ENCODE results near the gene CLEC14A.

Gene CLEC14A

GRCh38 chr14:38255673-38256532, at the start of gene CLEC14A:
Gene CLEC14A, minus strand, starts transcription at chr14:38256093. Its CDS starts 71 bp downstream, at chr14:38256022.
- in situ Hi-C loops (cut with MboI; ENCODE audit: low sequenced_read_pairs), result no loop called here

DNA sequence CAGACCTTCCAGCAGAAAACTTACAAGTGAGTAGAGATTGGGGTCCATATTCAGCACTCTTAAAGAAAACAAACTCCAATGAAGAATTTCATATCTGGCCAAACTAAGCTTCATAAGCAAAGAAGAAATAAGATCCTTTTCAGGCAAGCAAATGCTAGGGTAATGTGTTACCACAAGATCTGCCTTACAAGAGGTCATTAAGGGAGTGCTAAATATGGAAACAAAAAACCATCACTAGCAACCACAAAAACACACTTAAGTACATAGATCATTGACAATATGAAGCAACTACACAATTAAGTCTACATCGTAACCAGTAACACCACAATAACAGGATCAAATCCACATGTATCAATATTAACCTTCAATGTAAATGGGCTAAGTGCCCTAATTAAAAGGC, 47.1 kb upstream of the CLEC14A start:
- in situ Hi-C loops (cut with MboI; ENCODE audit: low sequenced_read_pairs), result no loop called here

- in situ Hi-C loops (cut with MboI; ENCODE audit: low sequenced_read_pairs), result no loop called here
Measured at GRCh38 chr14:38302034-38302433, 46.1 kb upstream of the CLEC14A start.

DNA sequence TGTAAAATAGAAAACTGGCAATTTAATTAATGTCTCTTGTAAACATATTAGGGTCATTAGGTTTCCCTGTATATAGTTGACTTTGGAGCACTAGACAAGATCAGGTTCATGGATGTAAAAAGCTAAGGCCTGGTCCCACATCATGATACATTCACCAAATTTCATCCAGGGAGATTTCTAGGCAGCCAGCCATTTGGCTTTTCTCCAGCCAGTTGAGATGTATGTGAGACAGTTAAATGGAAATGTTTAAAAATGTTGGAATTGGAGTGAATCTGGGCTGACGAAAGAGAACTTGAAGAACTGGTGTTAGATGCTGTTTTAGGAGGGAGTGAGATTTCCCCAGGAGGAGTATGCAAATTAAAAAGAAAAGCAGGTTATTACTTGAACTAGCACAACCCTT, 41.8 kb upstream of the CLEC14A start:
- in situ Hi-C loops (cut with MboI; ENCODE audit: low sequenced_read_pairs), result no loop called here

GRCh38 chr14:38291681-38292467, 36.0 kb upstream of the CLEC14A start:
- in situ Hi-C loops (cut with MboI; ENCODE audit: low sequenced_read_pairs), result no loop called here

GRCh38 chr14:38290601-38291188, 34.8 kb upstream of the CLEC14A start:
- in situ Hi-C loops (cut with MboI; ENCODE audit: low sequenced_read_pairs), result no loop called here

DNA sequence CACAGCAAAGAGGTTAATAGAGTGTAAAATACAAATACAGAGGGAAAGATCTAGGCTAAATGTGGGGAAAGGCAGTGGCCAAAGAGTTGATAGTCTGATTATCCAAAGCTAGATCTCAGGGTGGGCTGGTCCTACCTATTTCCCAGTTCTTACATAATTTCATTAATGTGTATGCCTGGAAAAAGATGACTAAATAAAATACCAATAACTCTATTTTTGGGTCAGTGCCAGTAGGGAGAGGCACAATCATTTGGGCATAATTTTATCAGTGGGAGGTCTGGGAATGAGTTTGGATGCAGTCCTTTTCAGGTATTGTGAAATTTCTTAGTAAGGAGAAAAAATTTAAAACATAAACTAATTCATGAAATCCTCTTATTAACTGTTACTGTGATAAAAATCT, 30.6 kb upstream of the CLEC14A start:
- in situ Hi-C loops (cut with MboI; ENCODE audit: low sequenced_read_pairs), result no loop called here

DNA sequence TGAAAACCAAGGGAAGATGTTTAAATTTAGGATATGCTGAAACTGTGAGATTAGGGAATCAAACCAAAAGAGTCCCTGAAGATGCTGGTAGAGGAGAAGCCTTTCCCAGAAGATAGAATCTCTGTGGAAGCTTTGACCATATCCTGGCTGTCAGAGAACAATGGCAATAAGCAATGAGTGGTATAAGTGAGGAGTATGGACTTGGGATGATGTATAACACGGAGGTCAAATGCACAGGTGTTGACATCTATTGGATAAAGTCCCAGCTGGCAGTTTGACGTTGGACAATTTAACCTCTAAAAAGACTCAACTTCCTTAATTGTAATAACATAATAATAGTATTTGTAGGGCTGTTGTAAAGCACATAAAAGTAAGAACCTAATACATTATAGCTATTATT, 30.1 kb upstream of the CLEC14A start:
- in situ Hi-C loops (cut with MboI; ENCODE audit: low sequenced_read_pairs), result no loop called here

- in situ Hi-C loops (cut with MboI; ENCODE audit: low sequenced_read_pairs), result no loop called here
Measured at GRCh38 chr14:38282936-38283335, 27.0 kb upstream of the CLEC14A start.

GRCh38 chr14:38280081-38280480, 24.2 kb upstream of the CLEC14A start:
- in situ Hi-C loops (cut with MboI; ENCODE audit: low sequenced_read_pairs), result no loop called here

GRCh38 chr14:38279572-38279971, 23.7 kb upstream of the CLEC14A start:
- in situ Hi-C loops (cut with MboI; ENCODE audit: low sequenced_read_pairs), result no loop called here

DNA sequence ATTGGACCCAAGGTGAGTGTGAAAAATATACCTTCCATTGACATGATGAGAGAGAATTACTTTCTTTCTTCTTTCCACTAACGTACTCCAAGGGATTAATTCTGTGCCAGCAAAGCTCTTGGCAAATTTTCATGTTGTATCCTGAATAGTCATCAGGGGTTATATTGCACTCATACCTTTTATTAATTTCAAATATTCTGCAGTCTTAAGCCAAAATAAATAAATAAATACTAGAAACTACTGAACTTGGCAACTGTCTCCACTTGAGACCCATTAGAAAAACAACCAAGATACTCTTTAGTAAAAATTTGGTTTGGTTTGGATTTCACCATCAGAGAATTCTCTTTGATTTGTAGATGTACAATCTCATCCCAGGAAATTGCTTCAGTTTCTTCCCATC, 22.1 kb upstream of the CLEC14A start:
- in situ Hi-C loops (cut with MboI; ENCODE audit: low sequenced_read_pairs), result no loop called here

- in situ Hi-C loops (cut with MboI; ENCODE audit: low sequenced_read_pairs), result no loop called here
Measured at GRCh38 chr14:38262844-38263243, 7.0 kb upstream of the CLEC14A start.

GRCh38 chr14:38261620-38262019, 5.7 kb upstream of the CLEC14A start:
- in situ Hi-C loops (cut with MboI; ENCODE audit: low sequenced_read_pairs), result no loop called here

GRCh38 chr14:38257507-38257906, 1.6 kb upstream of the CLEC14A start:
- in situ Hi-C loops (cut with MboI; ENCODE audit: low sequenced_read_pairs), result no loop called here

- in situ Hi-C loops (cut with MboI; ENCODE audit: low sequenced_read_pairs), result no loop called here
Measured at GRCh38 chr14:38256533-38256840, 594 bp upstream of the CLEC14A start.

- in situ Hi-C loops (cut with MboI; ENCODE audit: low sequenced_read_pairs), result no loop called here
Measured at GRCh38 chr14:38255408-38255672, 553 bp downstream of the CLEC14A start.

DNA sequence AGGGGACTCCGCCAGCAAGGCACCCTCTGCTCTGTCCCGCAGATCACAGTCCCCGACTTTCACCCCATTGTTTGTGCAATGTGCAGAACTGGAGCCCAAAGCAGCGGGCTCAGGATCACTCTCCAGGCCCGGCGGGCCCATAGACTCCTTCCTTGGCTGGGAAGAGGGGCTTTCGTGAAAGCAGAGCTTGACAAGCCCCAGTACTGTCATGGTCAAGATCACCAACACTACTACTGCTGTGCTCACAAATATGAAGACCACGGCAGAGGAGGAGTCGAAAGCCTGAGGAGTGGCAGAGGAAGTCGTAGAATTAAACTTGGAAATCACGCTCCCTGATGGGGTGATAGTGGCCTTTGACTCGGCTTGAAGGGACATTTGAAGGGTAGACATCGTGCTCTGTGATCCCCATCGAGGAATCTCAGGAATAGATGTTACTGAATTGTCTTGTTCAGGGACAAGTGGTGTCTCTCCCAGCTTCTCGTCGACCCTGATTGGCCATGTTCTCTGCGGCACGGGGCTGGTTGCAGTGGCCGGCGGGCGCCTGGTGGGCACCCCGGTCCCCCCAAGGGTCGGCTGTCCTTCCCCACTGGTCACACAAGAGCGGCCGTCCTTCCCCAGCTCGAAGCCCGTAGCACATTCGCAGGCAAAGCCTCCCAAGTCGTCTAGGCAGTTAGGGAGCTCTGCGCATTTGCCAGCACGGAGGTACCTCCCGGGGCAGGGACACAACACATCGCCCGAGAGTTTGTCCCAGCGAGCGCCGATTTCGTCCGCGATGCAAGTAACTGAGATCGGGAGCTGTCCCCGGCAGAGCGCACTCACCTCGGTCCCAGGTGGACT, 1.1 kb downstream of the CLEC14A start:
- in situ Hi-C loops (cut with MboI; ENCODE audit: low sequenced_read_pairs), result no loop called here

DNA sequence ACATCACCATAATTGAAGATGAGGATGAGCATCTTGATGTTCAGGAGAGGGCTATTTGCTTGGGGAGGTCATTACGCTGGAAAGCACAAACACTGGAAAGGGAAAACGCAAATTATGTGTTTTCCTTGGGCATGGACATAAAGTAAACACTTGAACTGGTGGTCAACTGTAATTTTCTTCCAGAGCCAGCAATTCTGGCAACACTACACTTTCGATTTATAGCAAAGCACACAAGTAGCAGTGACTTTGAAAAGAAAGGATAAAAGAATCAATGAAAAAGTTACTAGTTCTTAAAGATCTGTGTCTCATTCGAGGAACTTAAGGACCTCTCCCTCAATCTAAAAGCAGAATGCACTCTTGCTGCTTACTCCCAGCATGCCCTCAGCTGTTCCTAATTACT, 2.2 kb downstream of the CLEC14A start:
- in situ Hi-C loops (cut with MboI; ENCODE audit: low sequenced_read_pairs), result no loop called here

GRCh38 chr14:38252066-38252710, 3.7 kb downstream of the CLEC14A start:
- in situ Hi-C loops (cut with MboI; ENCODE audit: low sequenced_read_pairs), result no loop called here

GRCh38 chr14:38250331-38250730, 5.6 kb downstream of the CLEC14A start:
- in situ Hi-C loops (cut with MboI; ENCODE audit: low sequenced_read_pairs), result no loop called here

All from HL-60/S4 treated with phorbol 12-myristate 13-acetate at 8.2 ng/mL for 4 days and 3 days (cell line).